Measurements from ENCODE around the gene ATL3.

GRCh38 chr11:63635762-63636465, 35.3 kb downstream of the ATL3 start:
- no peak for TF ChIP-seq EZH2 (IDR thresholded peaks at IDR 0.05; ENCODE audit: borderline replicate concordance, insufficient read depth, low read depth, low read length, poor library complexity, severe bottlenecking)
- peak; percentile 87 for TF ChIP-seq CTCF (IDR thresholded peaks at IDR 0.05)
